ENCODE measurements around the gene FKBP2.
"Not testable (repeated sequence)": the region's sequence is repeated elsewhere in the genome, so short reads cannot be mapped to it uniquely, and the experiment has no call there.

The FKBP2 gene

GRCh38 chr11:64233913-64234586 lies 6.8 kb upstream of the FKBP2 start, which contains the start of gene VEGFB:
VEGFB (plus strand) TSS chr11:64234584; CDS start chr11:64234834, 250 bp downstream.
- DNase-seq (ENCODE audit: low read depth in 2 of 2): peak in 1 of 2 donors; percentile 66

DNA sequence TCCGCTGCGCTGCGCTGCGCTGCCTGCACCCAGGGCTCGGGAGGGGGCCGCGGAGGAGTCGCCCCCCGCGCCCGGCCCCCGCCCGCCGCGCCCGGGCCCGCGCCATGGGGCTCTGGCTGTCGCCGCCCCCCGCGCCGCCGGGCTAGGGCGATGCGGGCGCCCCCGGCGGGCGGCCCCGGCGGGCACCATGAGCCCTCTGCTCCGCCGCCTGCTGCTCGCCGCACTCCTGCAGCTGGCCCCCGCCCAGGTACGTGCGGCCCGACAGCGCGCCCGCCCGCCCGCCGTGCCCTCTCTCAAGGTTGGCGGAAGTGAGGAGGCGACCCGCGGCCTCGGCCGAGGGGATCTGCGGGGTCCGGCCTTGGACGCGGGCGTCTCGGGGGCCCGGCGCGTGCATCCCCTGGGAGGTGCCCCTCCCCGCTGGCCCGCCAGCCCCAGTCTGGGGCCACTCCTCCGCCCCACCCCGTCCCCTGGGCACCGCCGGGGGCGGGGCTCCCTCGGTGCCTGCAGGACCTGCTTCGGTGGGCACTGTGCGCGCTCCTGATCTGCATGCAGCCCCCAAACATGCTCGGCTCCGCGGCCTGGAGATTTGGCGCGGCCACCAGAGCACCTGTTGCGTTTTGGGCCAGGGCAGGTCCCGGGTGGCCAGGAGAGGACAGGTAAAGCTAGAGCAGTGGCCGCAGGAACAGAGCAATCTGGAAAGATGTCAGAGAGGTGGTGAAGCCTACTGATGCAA lies 6.1 kb upstream of the FKBP2 start:
- peak in 1 of 2 donors; percentile 26 for DNase-seq (ENCODE audit: low read depth in 2 of 2)

GRCh38 chr11:64235437-64236161 lies 5.3 kb upstream of the FKBP2 start:
- DNase-seq (ENCODE audit: low read depth in 2 of 2): no peak

DNA sequence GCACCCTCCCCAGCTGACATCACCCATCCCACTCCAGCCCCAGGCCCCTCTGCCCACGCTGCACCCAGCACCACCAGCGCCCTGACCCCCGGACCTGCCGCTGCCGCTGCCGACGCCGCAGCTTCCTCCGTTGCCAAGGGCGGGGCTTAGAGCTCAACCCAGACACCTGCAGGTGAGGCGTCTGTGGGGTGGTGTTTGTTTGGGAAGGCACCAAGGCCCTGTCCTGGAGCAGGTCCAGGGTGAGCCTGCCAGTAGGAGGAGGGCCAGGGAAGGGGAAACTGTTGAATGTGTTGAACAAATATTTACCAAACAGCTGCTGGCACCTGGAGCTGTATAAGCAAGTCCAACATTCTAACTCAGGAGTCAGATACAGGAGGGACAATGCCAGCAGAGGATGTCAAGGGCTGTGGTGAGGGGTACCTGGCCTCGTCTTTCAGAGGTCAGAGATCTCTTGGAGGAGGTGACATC lies 3.4 kb upstream of the FKBP2 start:
- DNase-seq (ENCODE audit: low read depth in 2 of 2): no peak

DNA sequence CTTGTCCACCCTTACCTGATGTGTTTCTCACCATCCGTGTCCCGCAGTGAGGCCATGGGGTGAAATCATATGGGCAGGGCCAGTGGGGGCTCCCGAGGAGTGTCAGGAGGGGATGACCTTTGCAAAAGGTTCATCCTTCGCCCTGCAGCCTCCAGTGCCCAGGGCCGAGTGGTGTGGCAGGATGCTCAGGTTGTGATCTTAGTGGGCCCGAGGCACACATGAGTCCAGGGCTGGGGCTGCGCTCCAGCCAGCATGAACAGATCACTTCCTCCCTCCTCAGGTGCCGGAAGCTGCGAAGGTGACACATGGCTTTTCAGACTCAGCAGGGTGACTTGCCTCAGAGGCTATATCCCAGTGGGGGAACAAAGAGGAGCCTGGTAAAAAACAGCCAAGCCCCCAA lies 2.8 kb upstream of the FKBP2 start:
- DNase-seq (ENCODE audit: low read depth in 2 of 2): no peak

DNA sequence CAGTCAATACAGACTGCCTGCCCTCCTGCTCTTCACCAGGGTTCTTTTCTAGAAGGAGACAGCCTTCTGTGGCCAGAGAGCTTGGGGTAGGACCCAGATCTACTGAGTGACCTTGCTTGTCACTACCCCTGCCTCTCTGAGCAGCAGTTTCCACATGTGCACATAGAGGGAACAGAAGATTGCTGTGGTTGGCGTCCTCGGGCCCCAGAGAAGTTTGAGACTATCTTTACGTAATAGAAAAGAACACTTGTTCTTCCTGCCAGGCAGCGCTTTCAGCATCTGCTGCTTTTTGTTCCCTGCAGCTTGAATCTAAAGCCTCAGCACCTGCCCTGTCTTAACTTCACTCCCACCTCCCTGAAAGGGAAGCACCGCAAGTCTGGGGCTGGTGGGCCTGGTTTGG lies 1.9 kb upstream of the FKBP2 start:
- no peak for DNase-seq (ENCODE audit: low read depth in 2 of 2)

DNA sequence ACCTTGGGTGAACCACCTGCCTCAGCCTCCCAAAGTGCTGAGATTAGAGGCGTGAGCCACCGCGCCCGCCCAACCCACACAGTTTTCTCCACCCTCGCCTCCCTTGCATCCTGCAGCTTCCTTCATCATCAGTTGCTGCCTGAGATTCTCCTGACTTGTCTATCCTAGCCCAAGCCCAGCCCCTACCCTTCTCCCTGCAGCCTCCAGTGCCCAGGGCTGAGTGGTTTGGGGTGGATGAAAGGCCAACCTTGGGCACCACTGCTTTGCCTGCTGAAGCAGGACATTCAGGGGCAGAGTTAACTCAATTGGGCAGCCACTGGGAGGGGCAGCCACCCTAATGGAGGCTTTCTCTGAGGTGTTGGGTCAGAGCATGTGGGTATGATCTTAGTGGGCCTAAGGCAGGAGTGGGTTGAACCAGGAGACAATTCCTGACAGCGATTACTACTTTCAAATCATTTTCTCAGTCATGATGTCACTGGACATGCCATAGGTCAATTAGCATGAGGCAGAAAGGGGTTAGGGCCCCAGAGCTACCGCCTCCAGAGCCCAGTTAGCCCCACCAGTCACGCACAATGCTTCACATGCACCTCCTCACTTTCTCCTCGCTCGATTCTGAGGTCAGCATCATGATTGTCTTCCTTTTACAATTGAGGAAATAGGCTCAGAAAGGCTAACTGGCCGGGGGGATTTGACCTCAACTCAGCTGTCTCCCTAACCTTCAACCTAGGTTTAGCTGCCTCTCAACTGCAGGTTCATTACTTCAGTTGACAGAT lies 1.0 kb upstream of the FKBP2 start:
- no peak for DNase-seq (ENCODE audit: low read depth in 2 of 2)

GRCh38 chr11:64241241-64241490 lies 271 bp downstream of the FKBP2 start:
- peak in 1 of 2 donors; percentile 99 for DNase-seq (ENCODE audit: low read depth in 2 of 2)

DNA sequence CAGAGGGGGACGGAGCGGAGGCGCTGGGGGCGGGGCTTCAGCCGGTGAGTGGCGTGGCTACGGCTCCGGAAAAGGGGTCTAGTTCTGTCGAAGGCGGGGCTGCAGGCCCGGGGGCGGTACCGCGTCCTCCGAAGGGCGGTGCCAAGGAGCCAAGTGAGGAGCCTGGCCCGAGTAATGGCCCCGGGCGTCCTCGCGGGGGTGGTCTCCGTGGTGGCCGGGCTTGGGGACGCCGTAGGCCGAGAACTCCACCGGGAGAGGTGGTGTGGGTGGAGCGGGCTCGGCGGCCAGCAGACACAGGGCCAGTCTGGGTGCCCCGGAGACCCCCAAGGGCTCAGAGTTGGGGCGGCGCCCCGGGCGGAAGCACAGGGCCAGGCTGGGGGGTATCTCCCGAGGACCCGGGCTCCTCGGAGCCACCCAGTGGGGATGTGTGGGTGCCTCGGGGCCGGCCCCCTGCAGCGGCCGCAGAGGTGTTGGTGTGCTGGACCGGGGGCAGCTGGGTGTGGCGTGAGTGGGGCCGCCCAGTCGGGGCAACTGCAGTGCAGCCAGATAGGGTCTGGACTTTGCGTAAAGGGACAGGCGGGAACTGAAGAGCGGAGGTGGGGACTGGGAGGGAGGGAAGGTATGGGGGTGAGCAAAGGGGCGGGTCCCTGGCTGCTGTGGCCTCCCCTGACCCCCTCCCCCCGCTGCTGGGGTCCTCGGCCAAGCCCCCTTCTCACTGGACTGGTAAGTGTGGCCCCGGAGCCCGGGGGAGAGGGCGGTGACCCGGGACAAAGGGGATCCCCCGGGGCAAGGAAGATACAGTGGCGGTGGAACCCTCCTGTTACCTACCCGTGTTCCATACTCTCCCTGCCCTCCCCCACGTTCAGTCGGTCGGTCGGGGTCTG lies 838 bp downstream of the FKBP2 start:
- peak in 1 of 2 donors; percentile 99 for DNase-seq (ENCODE audit: low read depth in 2 of 2)

GRCh38 chr11:64243236-64243854 lies 2.5 kb downstream of the FKBP2 start:
- DNase-seq (ENCODE audit: low read depth in 2 of 2): no peak

GRCh38 chr11:64244107-64244506 lies 3.2 kb downstream of the FKBP2 start:
- DNase-seq (ENCODE audit: low read depth in 2 of 2): no peak

GRCh38 chr11:64244966-64245365 lies 4.1 kb downstream of the FKBP2 start:
- no peak for DNase-seq (ENCODE audit: low read depth in 2 of 2)

GRCh38 chr11:64245401-64245796 lies 4.5 kb downstream of the FKBP2 start:
- DNase-seq (ENCODE audit: low read depth in 2 of 2): peak in 1 of 2 donors; percentile 31

GRCh38 chr11:64245797-64246620 lies 5.1 kb downstream of the FKBP2 start:
- DNase-seq (ENCODE audit: low read depth in 2 of 2): peak; percentile 73 to 78

- not testable (repeated sequence) for DNase-seq (ENCODE audit: low read depth in 2 of 2)
These were observed 5.7 kb downstream of the FKBP2 start for GRCh38 chr11:64246621-64246870.

DNA sequence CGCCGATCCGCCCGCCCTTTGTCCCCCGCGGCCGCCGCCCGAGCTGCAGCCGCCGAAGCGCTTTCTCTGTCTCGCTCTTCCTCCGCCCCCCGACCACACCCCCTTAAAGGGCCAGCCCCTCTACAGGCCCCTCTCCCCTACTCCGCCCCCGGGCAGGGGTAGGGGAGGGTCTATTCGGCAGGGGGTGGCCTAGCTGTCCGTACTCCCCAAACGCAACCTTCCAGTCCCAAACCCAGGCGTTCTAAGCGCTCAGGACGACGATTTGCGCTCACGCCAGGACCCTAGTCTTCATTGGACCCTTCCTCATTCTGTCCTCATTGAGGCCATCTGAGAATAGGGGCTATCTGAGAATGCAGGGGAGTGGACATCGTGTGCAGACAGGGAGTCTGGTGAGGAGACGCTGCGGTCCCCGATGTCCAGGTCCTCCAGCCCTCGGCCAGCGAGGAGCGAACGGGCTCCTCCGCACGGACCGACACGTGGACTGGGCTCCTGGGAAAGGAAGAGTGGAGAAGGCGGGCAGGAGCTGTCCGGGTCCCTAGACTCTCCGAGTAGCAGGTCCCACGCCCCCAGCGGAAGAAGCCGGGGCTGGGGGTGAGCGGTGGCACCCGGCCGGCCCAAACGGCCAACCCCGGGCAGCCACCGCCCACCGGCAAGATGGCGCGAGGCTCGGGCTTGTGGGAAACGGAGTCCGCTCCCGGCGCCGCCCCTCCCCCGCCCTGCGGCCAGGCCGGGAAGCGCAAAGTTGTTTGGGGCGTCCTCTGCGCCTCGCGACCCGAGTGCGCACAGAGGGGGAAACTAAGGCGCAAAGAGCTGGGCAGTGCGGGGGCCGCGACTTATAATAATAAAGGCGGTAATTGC lies 6.2 kb downstream of the FKBP2 start, which contains the start of gene PPP1R14B:
Gene PPP1R14B (minus strand): TSS at position 73 of the 858 bp plus-strand sequence. CDS start 270 bp downstream, outside the sequence.
- peak; percentile 59 to 65 for DNase-seq (ENCODE audit: low read depth in 2 of 2)

- DNase-seq (ENCODE audit: low read depth in 2 of 2): no peak
These were observed 7.0 kb downstream of the FKBP2 start for GRCh38 chr11:64247729-64248531.

GRCh38 chr11:64248578-64248977 lies 7.7 kb downstream of the FKBP2 start:
- DNase-seq (ENCODE audit: low read depth in 2 of 2): no peak
